HepG2 (cell line): ENCODE data around the gene MORN5. TPM values are rescaled to one million over a fixed set of nuclear protein-coding genes. Genes with fewer than 3 reads are reported as not detected.

ENCODE experiments used
- ATAC-seq: fragments of 200-7000 bp; cut with Tn5 transposase; 3 replicates; pipeline ENCODE4 v1.9.1; 2020; ENCODE audit warnings: mild to moderate bottlenecking, moderate library complexity
- BruUV-seq: library from RNA; stranded (reverse); fragments of 400-500 nt; replicated peaks from 2 replicates; lab custom pipeline; 2021; lab: Mats Ljungman, UMichigan
- CTCF ChIA-PET: fragments of 300-600 bp; formaldehyde crosslinking; extraction: SDS; loops from one replicate; lab custom pipeline; 2021; ENCODE audit warnings: low total read pairs, inconsistent platforms, low intra/inter-chr PET ratio; lab: Yijun Ruan, JAX
- POLR2A ChIA-PET: fragments of 350-600 bp; sonication (Branson Sonifier 250); formaldehyde crosslinking; loops from one replicate; lab custom pipeline; 2020; ENCODE audit warnings: antibody characterized with exemption, inconsistent platforms; lab: Yijun Ruan, JAX
- DNase-seq: peaks from one replicate; pipeline ENCODE4 v3.0.0-alpha.2; 2015; ENCODE audit warnings: low spot score
- FAIRE-seq: peaks from 3 replicates; lab custom pipeline; 2011; peaks lifted over from hg19 to GRCh38; lab: Jason Lieb, UNC
- H2AFZ ChIP-seq: one replicate; pipeline ENCODE4 v1.6.1; 2011; ENCODE audit warnings: low read length, inconsistent platforms
- H3K27ac ChIP-seq: fragments of 300-600 bp; 3 replicates; pipeline ENCODE4 v1.8.0; 2011; ENCODE audit warnings: mixed run types, mild to moderate bottlenecking, mixed read lengths, low read length, inconsistent platforms; ENCODE audit not compliant: insufficient read depth; ENCODE audit errors: extremely low read length
- H3K27me3 ChIP-seq, 2 experiments: fragments of 200-600 bp in 1 of 2; 2 replicates in 1 of 2; 3 replicates in 1 of 2; pipeline versions ENCODE4 v1.6.0 to v1.8.0; 2011; ENCODE audit warnings: low read length in 2 of 2, mild to moderate bottlenecking in 2 of 2, moderate library complexity in 2 of 2, inconsistent platforms in 1 of 2; ENCODE audit not compliant: insufficient read depth in 2 of 2, control insufficient read depth in 1 of 2
- H3K36me3 ChIP-seq, 2 experiments: fragments of 200-600 bp in 1 of 2; replicated peaks in 1 of 2; 2 replicates in 1 of 2; 3 replicates in 1 of 2; pipeline versions ENCODE4 v1.5.1 to v1.8.0; 2011; ENCODE audit warnings: low read length in 2 of 2, inconsistent platforms in 1 of 2; ENCODE audit not compliant: insufficient read depth in 2 of 2, control insufficient read depth in 1 of 2
- H3K4me1 ChIP-seq: 2 replicates; pipeline ENCODE4 v1.5.1; 2012; ENCODE audit warnings: low read length, inconsistent platforms; ENCODE audit not compliant: insufficient read depth
- H3K4me2 ChIP-seq: 2 replicates; pipeline ENCODE4 v1.6.0; 2011; ENCODE audit warnings: low read depth, low read length, inconsistent platforms
- H3K4me3 ChIP-seq, 3 experiments: fragments of 200-600 bp in 1 of 3; sonication (generic), shearing (Covaris generic) in 1 of 3; replicated peaks in 1 of 3; 2 replicates each; pipeline ENCODE4 v1.5.1; 2011 to 2016; ENCODE audit warnings: low read length in 3 of 3, inconsistent platforms in 2 of 3, low read depth in 2 of 3, mild to moderate bottlenecking in 2 of 3, control low read depth in 1 of 3, mixed read lengths in 1 of 3; ENCODE audit not compliant: insufficient read depth in 1 of 3
- H3K79me2 ChIP-seq: one replicate; pipeline ENCODE4 v1.6.1; 2011; ENCODE audit warnings: low read length, inconsistent platforms; ENCODE audit not compliant: insufficient read depth
- H3K9ac ChIP-seq: 2 replicates; pipeline ENCODE4 v1.6.0; 2011; ENCODE audit warnings: mild to moderate bottlenecking, low read depth, low read length, inconsistent platforms; ENCODE audit not compliant: insufficient read depth
- H3K9me3 ChIP-seq: 2 replicates; pipeline ENCODE4 v1.5.1; 2012; ENCODE audit warnings: mild to moderate bottlenecking, low read length
- H4K20me1 ChIP-seq: 2 replicates; pipeline ENCODE4 v1.6.0; 2011; ENCODE audit warnings: inconsistent platforms, mild to moderate bottlenecking, low read length, moderate library complexity; ENCODE audit not compliant: insufficient read depth
- MEIS2 ChIP-seq: sonication (generic); formaldehyde crosslinking; IDR thresholded peaks from 2 replicates; pipeline ENCODE4 v1.9.0; 2021; ENCODE audit warnings: mild to moderate bottlenecking, missing genetic modification reagents
- NR2F6 ChIP-seq, 2 experiments: IDR thresholded peaks; 2 replicates each; pipeline ENCODE4 v1.6.1; 2016; ENCODE audit warnings: antibody characterized with exemption in 1 of 2, mild to moderate bottlenecking in 1 of 2
- ZBTB34 ChIP-seq: sonication (generic); formaldehyde crosslinking; IDR thresholded peaks from 2 replicates; pipeline ENCODE4 v1.8.0; 2022; ENCODE audit warnings: mild to moderate bottlenecking, missing genetic modification reagents
- ZNF629 ChIP-seq: sonication (generic); formaldehyde crosslinking; conservative IDR thresholded peaks from 2 replicates; pipeline ENCODE4 v1.5.0; 2020; ENCODE audit warnings: missing genetic modification reagents
- ZNF768 ChIP-seq: sonication (generic); formaldehyde crosslinking; IDR thresholded peaks from 2 replicates; pipeline ENCODE4 v1.4.0; 2020; ENCODE audit warnings: missing genetic modification reagents
- WGBS: methylation state at CpG from one replicate; pipeline ENCODE4 v1.1.6; 2017; ENCODE audit warnings: low lambda C conversion rate; 5-methylcytosine and 5-hydroxymethylcytosine counted together
- in situ Hi-C: cut with HindIII; loops from 2 replicates; pipeline ENCODE4 v1.10.0; 2017; ENCODE audit warnings: low pct_unique_long_range_greater_than_20kb; ENCODE audit not compliant: extremely low pct_ligation_motif_present
- intact Hi-C: fragments of 100-400 bp; cut with micrococcal nuclease; formaldehyde crosslinking; loops from one replicate; pipeline ENCODE4 v1.10.0; 2022; ENCODE audit not compliant: unreplicated experiment
- polyA plus RNA-seq, 8 experiments: library from polyadenylated mRNA; depleted of rRNA in 3 of 8; stranded (reverse) in 7 of 8; unstranded in 1 of 8; fragments of >200 nt; fragmentation: Illumina TruSeq in 4 of 8; extraction: Trizol in 4 of 8; gene quantifications; 2 replicates each; pipeline versions ENCODE4 v1.2.1 to v1.2.3, GENCODE V29; 2011 to 2016; ENCODE audit warnings: low read depth in 4 of 8, missing spikeins in 1 of 8, mixed read lengths in 1 of 8; ENCODE audit not compliant: insufficient read depth in 1 of 8
- total RNA-seq, 5 experiments: library from RNA; depleted of rRNA; stranded (reverse); fragments of >200 nt; fragmentation: Illumina TruSeq; extraction: Trizol; gene quantifications; 2 replicates each; pipeline ENCODE4 v1.2.3, GENCODE V29; 2016; ENCODE audit warnings: low read depth in 1 of 5

The MORN5 gene
- total and polyA plus RNA-seq, 2 of the 13 experiments (the other 11 are each of a cell fraction or from before 2014, with no cell fraction given) = not detected

- CTCF ChIA-PET = interaction anchor here (0.9 kb wide), 1 partner anchor 222 kb away, joined by 4 read pairs; no protein-coding TSS in a partner anchor
- 60% methylated on average over 4 of the region's 24 CpGs for WGBS
- Histone ChIP-seq H3K36me3 (no peaks in the 10 kb centered on the region), H3K9ac (no peak overlapping the region), H3K27ac (no peak overlapping the region), H3K9me3 (no peaks in the 10 kb centered on the region), H3K4me3 (no peak overlapping the region), H2AFZ (no peak overlapping the region), H3K4me2 (no peak overlapping the region), H3K27me3 (peaks cover 0 to 20% of the 10 kb centered on the region in 2 experiments; a peak in 1 of 5 replicates), H3K4me1 (peaks cover 39% of the 10 kb centered on the region), H3K79me2 (no peaks in the 10 kb centered on the region), H4K20me1 (no peaks in the 10 kb centered on the region)
- no peak for FAIRE-seq
- TF ChIP-seq ZNF629 (CRISPR knock-in tag) = peak; percentile 57
- TF ChIP-seq ZBTB34 (CRISPR knock-in tag) = no peak
- no peak for TF ChIP-seq NR2F6 (IDR thresholded peaks at IDR 0.05)
- TF ChIP-seq NR2F6 (CRISPR knock-in tag; IDR thresholded peaks at IDR 0.05) = no peak
- no peak for TF ChIP-seq MEIS2
- peak; percentile 37; the same call in 1 of the 2 replicates for TF ChIP-seq ZNF768 (CRISPR knock-in tag)
- BruUV-seq = no TSS peak
- POLR2A ChIA-PET = no interaction called here
- no peak for ATAC-seq
- in situ Hi-C loops (loop anchor here (10.0 kb wide), 1 partner anchor 327 kb away; no protein-coding TSS in a partner anchor), intact Hi-C loops (no loop called here)
- no peak for DNase-seq
These were observed 31.4 kb upstream of the MORN5 start for GRCh38 chr9:122128007-122128968.
